ENCODE results near the gene TMEM108.

Gene TMEM108

GRCh38 chr3:133188996-133189395 lies 150.8 kb downstream of the TMEM108 start:
- no peak overlapping the region for H2AFZ ChIP-seq (ENCODE audit: insufficient read depth, low read length, poor library complexity)
- H3K27me3 ChIP-seq (ENCODE audit: insufficient read depth, low read length) = no peaks in the 10 kb centered on the region
- DNase-seq = no peak
- no peak overlapping the region for H3K9ac ChIP-seq (ENCODE audit: low read length)
- H2BK120ac ChIP-seq (ENCODE audit: insufficient read depth, low read length, poor library complexity) = no peak overlapping the region
- no CpG with 5 or more reads among the region's 1 CpG for WGBS (ENCODE audit: extremely low coverage, insufficient coverage, insufficient read length)
- peaks cover 3% of the 10 kb centered on the region for H3K79me1 ChIP-seq (ENCODE audit: low read length)
- no peak overlapping the region for H4K8ac ChIP-seq (ENCODE audit: low read depth, low read length)
- H4K12ac ChIP-seq (ENCODE audit: low read depth, low read length) = no peak overlapping the region
- H3K14ac ChIP-seq (ENCODE audit: low read length) = no peak overlapping the region
- no peak overlapping the region for H2BK5ac ChIP-seq (ENCODE audit: low read depth, low read length, poor library complexity)
- no peak overlapping the region for H2AK5ac ChIP-seq (ENCODE audit: low read length)
- no peak overlapping the region for H3K4me2 ChIP-seq (ENCODE audit: low read length)
- H3K36me3 ChIP-seq (ENCODE audit: control insufficient read depth in 1 of 2, insufficient read depth in 2 of 2, low read length in 2 of 2) = no peaks in the 10 kb centered on the region
- no peak overlapping the region for H3K4ac ChIP-seq (ENCODE audit: low read depth, low read length)
- H4K91ac ChIP-seq (ENCODE audit: low read depth, low read length) = no peak overlapping the region
- H3K4me1 ChIP-seq (ENCODE audit: control insufficient read depth in 1 of 2, insufficient read depth in 2 of 2, low read length in 2 of 2) = peaks cover 4% of the 10 kb centered on the region in 2 experiments
- no peak overlapping the region for H3K23ac ChIP-seq (ENCODE audit: low read length)
- no peak overlapping the region for H3K18ac ChIP-seq (ENCODE audit: low read length)
- H2BK12ac ChIP-seq (ENCODE audit: low read length) = no peak overlapping the region
- no peak overlapping the region for H3K27ac ChIP-seq (ENCODE audit: low read depth, low read length)
- no peak overlapping the region for H3K4me3 ChIP-seq (ENCODE audit: low read depth, low read length)
- H3K79me2 ChIP-seq (ENCODE audit: control insufficient read depth, insufficient read depth, low read length, poor library complexity) = no peaks in the 10 kb centered on the region
- H3K9me3 ChIP-seq (ENCODE audit: insufficient read depth, low read depth, low read length) = no peaks in the 10 kb centered on the region

- Histone ChIP-seq H3K9me3 (ENCODE audit: insufficient read depth, low read depth, low read length) (no peaks in the 10 kb centered on the region), H3K79me1 (ENCODE audit: low read length) (peaks cover 3% of the 10 kb centered on the region), H4K8ac (ENCODE audit: low read depth, low read length) (no peak overlapping the region), H3K4me3 (ENCODE audit: low read depth, low read length) (no peak overlapping the region), H2BK12ac (ENCODE audit: low read length) (no peak overlapping the region), H3K14ac (ENCODE audit: low read length) (no peak overlapping the region), H3K4me2 (ENCODE audit: low read length) (no peak overlapping the region), H3K9ac (ENCODE audit: low read length) (no peak overlapping the region), H2BK5ac (ENCODE audit: low read depth, low read length, poor library complexity) (no peak overlapping the region), H2BK120ac (ENCODE audit: insufficient read depth, low read length, poor library complexity) (no peak overlapping the region), H3K4ac (ENCODE audit: low read depth, low read length) (no peak overlapping the region), H3K27me3 (ENCODE audit: insufficient read depth, low read length) (no peaks in the 10 kb centered on the region), H2AFZ (ENCODE audit: insufficient read depth, low read length, poor library complexity) (no peak overlapping the region), H4K91ac (ENCODE audit: low read depth, low read length) (no peak overlapping the region), H3K79me2 (ENCODE audit: control insufficient read depth, insufficient read depth, low read length, poor library complexity) (no peaks in the 10 kb centered on the region), H3K23ac (ENCODE audit: low read length) (no peak overlapping the region), H3K4me1 (ENCODE audit: control insufficient read depth in 1 of 2, insufficient read depth in 2 of 2, low read length in 2 of 2) (peaks cover 4% of the 10 kb centered on the region in 2 experiments), H4K12ac (ENCODE audit: low read depth, low read length) (no peak overlapping the region), H2AK5ac (ENCODE audit: low read length) (no peak overlapping the region), H3K27ac (ENCODE audit: low read depth, low read length) (no peak overlapping the region), H3K18ac (ENCODE audit: low read length) (no peak overlapping the region), H3K36me3 (ENCODE audit: control insufficient read depth in 1 of 2, insufficient read depth in 2 of 2, low read length in 2 of 2) (no peaks in the 10 kb centered on the region)
- no peak for DNase-seq
- whole genome bisulfite sequencing (ENCODE audit: extremely low coverage, insufficient coverage, insufficient read length) = no CpG with 5 or more reads among the region's 1 CpG
These were observed 151.7 kb downstream of the TMEM108 start for GRCh38 chr3:133189893-133190292.

DNA sequence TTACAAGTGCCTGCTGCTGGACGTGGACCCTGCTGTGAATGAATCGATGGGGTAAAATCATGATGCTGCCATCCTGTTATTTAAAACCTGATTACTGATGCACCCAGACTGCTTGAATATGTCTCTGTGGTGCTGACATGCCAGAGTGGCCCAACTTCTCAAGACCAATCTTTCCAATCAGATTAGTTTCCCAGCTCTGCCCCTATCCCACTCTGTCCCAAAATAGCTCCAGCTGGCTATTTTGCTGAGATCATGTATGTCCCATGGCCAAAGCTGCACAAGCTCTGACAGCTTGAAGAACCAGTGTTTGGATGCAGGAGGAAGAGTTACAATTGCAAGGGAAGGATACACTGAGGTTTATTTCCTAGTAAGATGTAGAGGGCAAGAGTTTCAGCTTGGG lies 153.6 kb downstream of the TMEM108 start:
- Histone ChIP-seq H4K12ac (ENCODE audit: low read depth, low read length) (no peak overlapping the region), H3K27ac (ENCODE audit: low read depth, low read length) (no peak overlapping the region), H4K91ac (ENCODE audit: low read depth, low read length) (no peak overlapping the region), H3K4me2 (ENCODE audit: low read length) (no peak overlapping the region), H3K14ac (ENCODE audit: low read length) (no peak overlapping the region), H2BK12ac (ENCODE audit: low read length) (no peak overlapping the region), H3K4me1 (ENCODE audit: control insufficient read depth in 1 of 2, insufficient read depth in 2 of 2, low read length in 2 of 2) (peaks cover 4% of the 10 kb centered on the region in 2 experiments), H2AK5ac (ENCODE audit: low read length) (no peak overlapping the region), H3K23ac (ENCODE audit: low read length) (no peak overlapping the region), H3K79me2 (ENCODE audit: control insufficient read depth, insufficient read depth, low read length, poor library complexity) (no peaks in the 10 kb centered on the region), H4K8ac (ENCODE audit: low read depth, low read length) (no peak overlapping the region), H3K4ac (ENCODE audit: low read depth, low read length) (no peak overlapping the region), H3K9ac (ENCODE audit: low read length) (no peak overlapping the region), H3K27me3 (ENCODE audit: insufficient read depth, low read length) (no peaks in the 10 kb centered on the region), H2AFZ (ENCODE audit: insufficient read depth, low read length, poor library complexity) (no peak overlapping the region), H3K9me3 (ENCODE audit: insufficient read depth, low read depth, low read length) (no peaks in the 10 kb centered on the region), H2BK120ac (ENCODE audit: insufficient read depth, low read length, poor library complexity) (no peak overlapping the region), H3K4me3 (ENCODE audit: low read depth, low read length) (no peak overlapping the region), H3K18ac (ENCODE audit: low read length) (no peak overlapping the region), H3K36me3 (ENCODE audit: control insufficient read depth in 1 of 2, insufficient read depth in 2 of 2, low read length in 2 of 2) (no peaks in the 10 kb centered on the region), H2BK5ac (ENCODE audit: low read depth, low read length, poor library complexity) (no peak overlapping the region), H3K79me1 (ENCODE audit: low read length) (peaks cover 3% of the 10 kb centered on the region)
- WGBS (ENCODE audit: extremely low coverage, insufficient coverage, insufficient read length) = no CpG with 5 or more reads among the region's 2 CpGs
- DNase-seq = peak in 1 of 2 donors; percentile 17

GRCh38 chr3:133192363-133192945 lies 154.3 kb downstream of the TMEM108 start:
- Histone ChIP-seq H3K79me1 (ENCODE audit: low read length) (peaks cover 3% of the 10 kb centered on the region), H2BK12ac (ENCODE audit: low read length) (no peak overlapping the region), H3K4me2 (ENCODE audit: low read length) (no peak overlapping the region), H3K4me3 (ENCODE audit: low read depth, low read length) (no peak overlapping the region), H4K12ac (ENCODE audit: low read depth, low read length) (no peak overlapping the region), H3K18ac (ENCODE audit: low read length) (no peak overlapping the region), H3K4me1 (ENCODE audit: control insufficient read depth in 1 of 2, insufficient read depth in 2 of 2, low read length in 2 of 2) (peaks cover 4% of the 10 kb centered on the region in 2 experiments), H3K23ac (ENCODE audit: low read length) (no peak overlapping the region), H3K36me3 (ENCODE audit: control insufficient read depth in 1 of 2, insufficient read depth in 2 of 2, low read length in 2 of 2) (no peaks in the 10 kb centered on the region), H3K9ac (ENCODE audit: low read length) (no peak overlapping the region), H2AFZ (ENCODE audit: insufficient read depth, low read length, poor library complexity) (no peak overlapping the region), H3K4ac (ENCODE audit: low read depth, low read length) (no peak overlapping the region), H2BK5ac (ENCODE audit: low read depth, low read length, poor library complexity) (no peak overlapping the region), H3K9me3 (ENCODE audit: insufficient read depth, low read depth, low read length) (no peaks in the 10 kb centered on the region), H2BK120ac (ENCODE audit: insufficient read depth, low read length, poor library complexity) (no peak overlapping the region), H4K8ac (ENCODE audit: low read depth, low read length) (no peak overlapping the region), H4K91ac (ENCODE audit: low read depth, low read length) (no peak overlapping the region), H3K79me2 (ENCODE audit: control insufficient read depth, insufficient read depth, low read length, poor library complexity) (no peaks in the 10 kb centered on the region), H3K27me3 (ENCODE audit: insufficient read depth, low read length) (no peaks in the 10 kb centered on the region), H3K27ac (ENCODE audit: low read depth, low read length) (no peak overlapping the region), H2AK5ac (ENCODE audit: low read length) (no peak overlapping the region), H3K14ac (ENCODE audit: low read length) (no peak overlapping the region)
- peak in 1 of 2 donors; percentile 60 for DNase-seq
- no CpG with 5 or more reads among the region's 9 CpGs for WGBS (ENCODE audit: extremely low coverage, insufficient coverage, insufficient read length)

Measured in trophoblast cell (in vitro differentiated cells and primary cell).